Measurements from ENCODE around the gene ZBBX.

The ZBBX gene

GRCh38 chr3:167305340-167305890 is 74.7 kb downstream of the ZBBX start:
- DNase-seq: no peak

- no peak for DNase-seq
Observed at GRCh38 chr3:167304077-167304476, 76.0 kb downstream of the ZBBX start.

GRCh38 chr3:167302678-167303077 is 77.4 kb downstream of the ZBBX start:
- DNase-seq: no peak

DNA sequence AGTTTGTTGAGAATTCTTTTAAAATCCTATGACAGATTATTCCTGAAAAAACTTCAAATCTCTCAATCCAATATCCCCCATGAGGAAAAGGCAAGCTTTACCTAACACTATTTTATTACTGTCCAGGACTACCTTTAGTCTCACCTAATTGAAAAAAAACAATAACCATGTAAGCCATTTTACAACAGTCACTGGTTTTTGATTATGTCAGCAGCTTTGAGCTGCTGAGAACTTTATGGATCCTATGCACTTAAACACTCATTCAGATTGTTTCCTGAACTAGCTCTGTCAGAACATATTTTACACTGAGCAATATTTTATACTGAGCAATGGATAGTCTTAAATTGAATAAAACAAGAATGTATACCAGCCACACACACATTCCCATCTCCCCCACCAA is 79.9 kb downstream of the ZBBX start:
- no peak for DNase-seq

GRCh38 chr3:167289435-167289834 is 90.7 kb downstream of the ZBBX start:
- no peak for DNase-seq

- no peak for DNase-seq
Observed at GRCh38 chr3:167288737-167289136, 91.4 kb downstream of the ZBBX start.

DNA sequence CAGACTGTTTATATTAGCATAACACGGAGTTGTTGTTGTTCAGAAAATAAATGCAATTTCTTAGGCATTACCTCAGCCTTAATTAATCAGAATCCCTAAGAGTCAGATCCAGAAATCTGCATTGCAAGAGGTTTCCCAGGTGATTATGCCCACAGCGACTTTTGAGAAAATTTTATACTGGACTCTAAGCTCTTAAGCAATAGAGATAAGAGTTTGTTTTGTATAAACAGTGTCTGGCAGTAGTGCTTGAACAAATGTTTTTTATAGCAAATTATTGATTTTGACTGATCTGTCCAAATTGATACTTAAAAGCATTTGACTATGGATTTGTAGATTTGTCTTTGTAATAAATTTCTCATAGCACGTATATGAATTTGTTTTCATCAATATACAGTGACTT is 92.8 kb downstream of the ZBBX start:
- DNase-seq: no peak

DNA sequence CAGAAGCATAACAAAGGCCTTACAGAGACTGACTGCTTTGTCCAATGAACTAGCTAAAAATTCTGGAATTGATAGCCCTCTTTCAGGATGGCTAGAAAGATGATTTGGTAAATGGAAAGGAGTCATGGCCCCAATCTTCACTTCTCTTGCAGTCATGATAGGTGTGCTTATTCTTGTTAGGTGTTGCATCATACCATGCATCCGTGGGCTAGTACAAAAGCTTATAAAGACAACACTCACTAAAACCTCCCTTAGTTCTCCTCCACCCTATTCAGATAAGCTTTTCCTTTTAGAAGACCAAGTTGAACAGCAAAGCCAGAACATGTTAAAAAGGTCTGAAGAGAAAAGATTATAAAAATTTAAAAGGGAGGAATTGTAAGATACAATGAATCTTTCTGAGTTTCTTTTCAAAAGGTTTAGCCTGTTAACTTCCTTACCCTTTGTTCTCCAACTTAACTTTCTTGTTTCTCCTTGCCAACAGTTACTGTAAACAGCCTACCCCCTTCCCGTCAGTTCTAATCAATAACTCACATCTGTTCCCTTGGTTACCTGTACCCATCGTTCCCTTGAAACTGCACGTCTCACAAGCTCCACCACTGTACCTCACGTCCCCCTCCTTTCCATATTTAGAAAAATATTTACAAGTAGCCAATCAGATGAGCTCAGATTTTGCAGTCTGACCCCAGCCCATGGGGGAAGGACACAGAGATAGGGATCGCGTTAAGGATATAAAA is 105.8 kb downstream of the ZBBX start:
- no peak for DNase-seq

GRCh38 chr3:167253037-167253436 is 127.1 kb downstream of the ZBBX start:
- no peak for DNase-seq

- DNase-seq: no peak
Observed at GRCh38 chr3:167251678-167252077, 128.4 kb downstream of the ZBBX start.

- no peak for DNase-seq
Observed at GRCh38 chr3:167246252-167246651, 133.8 kb downstream of the ZBBX start.

GRCh38 chr3:167241048-167241845 is 138.8 kb downstream of the ZBBX start:
- no peak for DNase-seq

- peak; percentile 34 for DNase-seq
Observed at GRCh38 chr3:167228135-167228534, 152.0 kb downstream of the ZBBX start.

DNA sequence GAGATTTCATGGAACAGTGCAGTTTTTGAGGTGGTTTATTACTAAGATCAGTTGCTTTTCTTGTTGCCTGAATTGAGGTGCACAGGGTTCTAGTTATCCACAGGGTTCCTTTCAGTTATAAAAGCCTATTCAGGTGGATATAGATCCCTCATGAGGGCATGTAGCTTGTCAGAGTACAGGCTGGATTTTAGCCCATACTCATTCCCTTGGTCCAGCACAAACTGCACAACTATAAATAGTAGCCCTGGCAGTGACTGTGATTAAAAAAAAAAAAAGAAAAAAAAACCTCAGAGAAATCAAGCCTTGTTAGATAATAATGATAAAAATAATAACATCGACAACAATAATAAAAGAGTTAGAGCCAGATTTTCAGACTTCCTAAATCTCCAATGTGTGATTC is 154.3 kb downstream of the ZBBX start:
- DNase-seq: no peak

DNA sequence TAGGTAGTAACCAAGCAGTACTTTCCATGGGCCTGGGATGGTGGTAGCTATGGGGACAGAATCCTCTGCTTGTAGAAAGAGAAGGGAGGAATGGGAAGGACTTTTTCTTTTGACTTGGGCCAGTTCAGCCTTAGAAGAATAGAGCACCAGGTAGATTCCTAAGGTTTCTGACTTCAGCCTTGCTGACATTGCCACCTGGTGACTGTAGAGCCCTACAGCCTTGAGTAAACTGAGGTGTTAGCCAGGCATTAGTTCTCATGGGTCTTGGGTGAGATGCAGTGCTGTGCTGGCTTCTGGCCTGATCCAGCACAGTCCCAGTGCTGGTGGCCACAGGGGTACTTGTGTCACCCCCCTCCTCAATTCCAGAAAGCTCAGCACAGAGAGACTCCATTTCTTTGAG is 171.1 kb downstream of the ZBBX start:
- DNase-seq: no peak

GRCh38 chr3:167203062-167203461 is 177.0 kb downstream of the ZBBX start:
- DNase-seq: no peak

- DNase-seq: peak; percentile 24
Observed at GRCh38 chr3:167198949-167199600, 181.0 kb downstream of the ZBBX start.

Measured in fibroblast of skin of scalp (primary cell).